K562 (cell line): ENCODE results near the gene XYLB. TPM values are rescaled to one million over a fixed set of nuclear protein-coding genes. Genes with fewer than 3 reads are reported as not detected.
A peak's percentile ranks its signal among the peaks of the same experiment; 100 is the strongest.

ENCODE experiments used
- ATAC-seq: fragments of 200-7000 bp; cut with Tn5 transposase; 3 replicates; pipeline ENCODE4 v1.9.1; 2020; ENCODE audit warnings: moderate library complexity
- BruUV-seq: library from RNA; stranded (reverse); fragments of 400-500 nt; replicated peaks from 2 replicates; lab custom pipeline; 2021; lab: Mats Ljungman, UMichigan
- CTCF ChIA-PET: fragments of 300-600 bp; formaldehyde crosslinking; extraction: SDS; loops from one replicate; lab custom pipeline; 2021; ENCODE audit warnings: low intra/inter-chr PET ratio; lab: Yijun Ruan, JAX
- POLR2A ChIA-PET: fragments of 300-600, 350-650 bp; sonication (Branson Sonifier 250); formaldehyde crosslinking; extraction: SDS; loops from one replicate; lab custom pipeline; 2021; ENCODE audit warnings: antibody characterized with exemption, inconsistent platforms; lab: Yijun Ruan, JAX
- DNase-seq, 4 experiments: peaks; one replicate each; pipeline versions ENCODE4 v3.0.0 to v3.0.0-alpha.2; 2011 to 2018; ENCODE audit warnings: low spot score in 3 of 4, mixed read lengths in 3 of 4; ENCODE audit errors: extremely low read depth in 1 of 4
- FAIRE-seq: peaks from 2 replicates; lab custom pipeline; 2011; peaks lifted over from hg19 to GRCh38; lab: Jason Lieb, UNC
- H2AFZ ChIP-seq: 2 replicates; pipeline ENCODE4 v1.6.0; 2011; ENCODE audit warnings: low read depth, low read length, control low read depth, inconsistent platforms
- H3K27ac ChIP-seq: fragments of 200-600 bp; 3 replicates; pipeline ENCODE4 v1.8.0; 2011; ENCODE audit warnings: low read depth, mild to moderate bottlenecking, control low read depth, inconsistent platforms, low read length, moderate library complexity, mixed read lengths; ENCODE audit errors: extremely low read depth
- H3K27me3 ChIP-seq, 2 experiments: fragments of 300-600 bp in 1 of 2; 2 replicates in 1 of 2; 3 replicates in 1 of 2; pipeline versions ENCODE4 v1.6.0 to v1.8.0; 2011; ENCODE audit warnings: inconsistent platforms in 2 of 2, low read length in 2 of 2, mild to moderate bottlenecking in 1 of 2, mixed read lengths in 1 of 2, moderate library complexity in 1 of 2; ENCODE audit not compliant: control insufficient read depth in 2 of 2, insufficient read depth in 2 of 2
- H3K36me3 ChIP-seq: fragments of 300-600 bp; 3 replicates; pipeline ENCODE4 v1.8.0; 2011; ENCODE audit warnings: mild to moderate bottlenecking, low read length, inconsistent platforms; ENCODE audit not compliant: control insufficient read depth, insufficient read depth
- H3K4me1 ChIP-seq, 2 experiments: fragments of 200-600 bp in 1 of 2; replicated peaks in 1 of 2; 2 replicates in 1 of 2; 3 replicates in 1 of 2; pipeline versions ENCODE4 v1.5.1 to v1.8.0; 2011; ENCODE audit warnings: inconsistent platforms in 2 of 2, low read length in 2 of 2, mild to moderate bottlenecking in 1 of 2, mixed read lengths in 1 of 2, moderate library complexity in 1 of 2; ENCODE audit not compliant: control insufficient read depth in 2 of 2, insufficient read depth in 2 of 2
- H3K4me2 ChIP-seq: 2 replicates; pipeline ENCODE4 v1.6.1; 2011; ENCODE audit warnings: low read length, control low read depth, inconsistent platforms, mixed read lengths; ENCODE audit not compliant: insufficient read depth
- H3K4me3 ChIP-seq: fragments of 200-600 bp; sonication (generic), shearing (Covaris generic); 2 replicates; pipeline ENCODE4 v1.5.1; 2016; ENCODE audit warnings: control low read depth, inconsistent platforms
- H3K79me2 ChIP-seq: fragments of 200-600 bp; 3 replicates; pipeline ENCODE4 v1.8.0; 2011; ENCODE audit warnings: low read length, inconsistent platforms; ENCODE audit not compliant: control insufficient read depth, insufficient read depth
- H3K9ac ChIP-seq, 2 experiments: 2 replicates each; pipeline versions ENCODE4 v1.6.0 to v1.6.1; 2011; ENCODE audit warnings: low read depth in 2 of 2, low read length in 2 of 2, control low read depth in 1 of 2, inconsistent platforms in 1 of 2, mild to moderate bottlenecking in 1 of 2, mixed read lengths in 1 of 2; ENCODE audit not compliant: insufficient read depth in 1 of 2
- H3K9me1 ChIP-seq: one replicate; pipeline ENCODE4 v1.6.0; 2011; ENCODE audit warnings: inconsistent platforms, mild to moderate bottlenecking, low read length, moderate library complexity; ENCODE audit not compliant: control insufficient read depth, insufficient read depth
- H3K9me3 ChIP-seq: replicated peaks from 2 replicates; pipeline ENCODE4 v1.5.1; 2011; ENCODE audit warnings: low read depth, low read length, inconsistent platforms; ENCODE audit not compliant: control insufficient read depth, insufficient read depth
- H4K20me1 ChIP-seq: replicated peaks from 2 replicates; pipeline ENCODE4 v1.6.1; 2011; ENCODE audit warnings: low read length, inconsistent platforms, mixed read lengths; ENCODE audit not compliant: control insufficient read depth, insufficient read depth
- CBX5 ChIP-seq: IDR thresholded peaks from 2 replicates; pipeline ENCODE4 v1.6.1; 2014; ENCODE audit warnings: low read depth, borderline replicate concordance
- CTCFL ChIP-seq: IDR thresholded peaks from 2 replicates; pipeline ENCODE4 v1.6.1; 2011; ENCODE audit warnings: borderline replicate concordance, low read depth, mild to moderate bottlenecking, moderate library complexity, low read length; ENCODE audit not compliant: insufficient read depth, poor library complexity, severe bottlenecking
- FOXA3 ChIP-seq, 2 experiments: fragments of 450-650 bp in 1 of 2; sonication (generic) in 1 of 2; formaldehyde crosslinking; IDR thresholded peaks in 1 of 2; conservative IDR thresholded peaks in 1 of 2; 2 replicates each; pipeline versions ENCODE4 v1.4.0 to v1.8.0; 2020 to 2022; ENCODE audit warnings: mild to moderate bottlenecking in 2 of 2, missing genetic modification reagents in 1 of 2
- NCOR1 ChIP-seq: fragments of 450-650 bp; IDR thresholded peaks from 2 replicates; pipeline ENCODE4 v1.6.1; 2016; ENCODE audit warnings: mild to moderate bottlenecking, moderate library complexity
- RB1 ChIP-seq: fragments of 450-650 bp; IDR thresholded peaks from 2 replicates; pipeline ENCODE4 v1.6.1; 2017; ENCODE audit warnings: low read depth, mild to moderate bottlenecking
- RBM14 ChIP-seq: fragments of 200-400 bp; formaldehyde crosslinking; IDR thresholded peaks from 2 replicates; pipeline ENCODE4 v1.6.1; 2018; ENCODE audit warnings: low read depth, mild to moderate bottlenecking, low read length, moderate library complexity, borderline replicate concordance; ENCODE audit not compliant: insufficient read depth
- SMARCC2 ChIP-seq: fragments of 450-650 bp; IDR thresholded peaks from 2 replicates; pipeline ENCODE4 v1.6.1; 2017; ENCODE audit warnings: antibody characterized with exemption, moderate library complexity, mild to moderate bottlenecking, low read depth
- XRCC3 ChIP-seq: fragments of 450-650 bp; IDR thresholded peaks from 2 replicates; pipeline ENCODE4 v1.6.1; 2017; ENCODE audit warnings: mild to moderate bottlenecking, moderate library complexity
- ZBTB1 ChIP-seq: sonication (generic); formaldehyde crosslinking; IDR thresholded peaks from 2 replicates; pipeline ENCODE4 v1.8.1; 2023; ENCODE audit warnings: missing genetic modification reagents, low read depth, mild to moderate bottlenecking, borderline replicate concordance
- WGBS: fragments of 100-300 bp; shearing (Covaris generic); methylation state at CpG from one replicate; pipeline ENCODE4 v1.1.6; 2016; ENCODE audit warnings: low coverage, mixed read lengths; ENCODE audit not compliant: insufficient coverage; ENCODE audit errors: missing lambda C conversion rate; 5-methylcytosine and 5-hydroxymethylcytosine counted together
- in situ Hi-C: fragments of 300-500 bp; cut with MboI; formaldehyde crosslinking; loops from 4 replicates; pipeline ENCODE4 v1.15.0; 2018; ENCODE audit warnings: inconsistent platforms, mixed read lengths
- intact Hi-C: fragments of 100-400 bp; cut with micrococcal nuclease; formaldehyde crosslinking; loops from 2 replicates; pipeline ENCODE4 v1.14.2; 2022
- polyA plus RNA-seq, 8 experiments: library from polyadenylated mRNA; depleted of rRNA in 4 of 8; stranded (reverse) in 5 of 8; unstranded in 3 of 8; fragments of >200 nt; fragmentation: Nextera tagmentation in 2 of 8; fragmentation: Illumina TruSeq in 1 of 8; extraction: Ambion mirVana in 2 of 8; extraction: Trizol in 1 of 8; gene quantifications; 2 replicates each; pipeline versions ENCODE4 v1.2.1 to v1.2.3, GENCODE V29; 2011 to 2014; ENCODE audit warnings: inconsistent platforms in 1 of 8, missing spikeins in 1 of 8
- total RNA-seq, 7 experiments: library from RNA; depleted of rRNA in 6 of 7; stranded (reverse); fragments of >200 nt in 6 of 7; fragmentation: Illumina TruSeq in 2 of 7; extraction: Trizol in 2 of 7; gene quantifications; 2 replicates each; pipeline versions ENCODE4 v1.2.1 to v1.2.3, GENCODE V29; 2011 to 2021; ENCODE audit warnings: low replicate concordance in 1 of 7

The XYLB gene
- total and polyA plus RNA-seq, 9 of the 15 experiments (the other 6 are each of a cell fraction or from before 2014, with no cell fraction given): 4.0 to 20.2 (median 13.2) TPM

GRCh38 chr3:38316356-38317191, 30.0 kb upstream of the XYLB start:
- 16% methylated on average over 22 of the region's 22 CpGs for WGBS
- ATAC-seq (no peak), DNase-seq (no peak), FAIRE-seq (no peak)
- Histone ChIP-seq H3K9ac (peak overlapping the region in 1 of 2 experiments; percentile 37; a peak in 1 of 4 replicates), H3K27ac (no peak overlapping the region), H3K4me3 (no peak overlapping the region), H4K20me1 (no peaks in the 10 kb centered on the region), H3K36me3 (no peaks in the 10 kb centered on the region), H3K9me3 (no peaks in the 10 kb centered on the region), H3K4me1 (peaks cover 0 to 7% of the 10 kb centered on the region in 2 experiments; a peak in 2 of 5 replicates), H3K9me1 (no peaks in the 10 kb centered on the region), H3K27me3 (peaks cover 21 to 79% of the 10 kb centered on the region in 2 experiments), H2AFZ (no peak overlapping the region), H3K79me2 (no peaks in the 10 kb centered on the region), H3K4me2 (no peak overlapping the region)
- CTCF ChIA-PET: no interaction called here
- POLR2A ChIA-PET: no interaction called here
- BruUV-seq: no TSS peak
- TF ChIP-seq SMARCC2 (no peak), RBM14 (no peak), NCOR1 (no peak), RB1 (no peak), CBX5 (no peak), XRCC3 (no peak), FOXA3 (CRISPR knock-in tag; conservative IDR thresholded peaks at IDR 0.05 in 1 of 2, IDR thresholded peaks at IDR 0.05 in 1 of 2) (no peak), ZBTB1 (no peak), CTCFL (no peak)
- in situ Hi-C loops: no loop called here
- intact Hi-C loops: no loop called here
